ENCODE measurements around the gene THSD4.

DNA sequence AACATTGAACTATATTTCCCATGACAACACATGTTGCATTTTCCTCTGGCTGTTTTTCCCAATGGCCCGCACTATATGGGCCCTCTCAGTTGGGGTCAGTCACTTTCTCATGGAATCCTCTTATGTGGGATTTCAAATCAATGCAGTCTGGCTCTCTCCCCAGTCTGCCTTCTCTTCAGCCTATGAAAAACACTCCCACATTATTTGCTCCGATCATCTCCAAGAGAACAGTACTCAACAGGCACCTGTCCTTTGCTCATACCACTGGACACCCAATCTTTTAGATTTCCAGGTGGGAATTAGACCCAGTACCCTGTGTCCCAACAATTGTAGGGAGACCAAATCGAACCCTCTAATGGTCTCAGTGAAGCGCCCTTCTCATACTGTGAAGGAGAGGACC is 251.3 kb downstream of the THSD4 start:
- TF ChIP-seq, protein P1, sequence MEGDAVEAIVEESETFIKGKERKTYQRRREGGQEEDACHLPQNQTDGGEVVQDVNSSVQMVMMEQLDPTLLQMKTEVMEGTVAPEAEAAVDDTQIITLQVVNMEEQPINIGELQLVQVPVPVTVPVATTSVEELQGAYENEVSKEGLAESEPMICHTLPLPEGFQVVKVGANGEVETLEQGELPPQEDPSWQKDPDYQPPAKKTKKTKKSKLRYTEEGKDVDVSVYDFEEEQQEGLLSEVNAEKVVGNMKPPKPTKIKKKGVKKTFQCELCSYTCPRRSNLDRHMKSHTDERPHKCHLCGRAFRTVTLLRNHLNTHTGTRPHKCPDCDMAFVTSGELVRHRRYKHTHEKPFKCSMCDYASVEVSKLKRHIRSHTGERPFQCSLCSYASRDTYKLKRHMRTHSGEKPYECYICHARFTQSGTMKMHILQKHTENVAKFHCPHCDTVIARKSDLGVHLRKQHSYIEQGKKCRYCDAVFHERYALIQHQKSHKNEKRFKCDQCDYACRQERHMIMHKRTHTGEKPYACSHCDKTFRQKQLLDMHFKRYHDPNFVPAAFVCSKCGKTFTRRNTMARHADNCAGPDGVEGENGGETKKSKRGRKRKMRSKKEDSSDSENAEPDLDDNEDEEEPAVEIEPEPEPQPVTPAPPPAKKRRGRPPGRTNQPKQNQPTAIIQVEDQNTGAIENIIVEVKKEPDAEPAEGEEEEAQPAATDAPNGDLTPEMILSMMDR (conservative IDR thresholded peaks at IDR 0.05; ENCODE audit: low read length) = no peak
- no peak for TF ChIP-seq EZH2phosphoT487 (IDR thresholded peaks at IDR 0.05; ENCODE audit: borderline replicate concordance)

Measured in Loucy (cell line).